HG02938 (cell line): ENCODE data around the gene SHB.

Source experiments
- ATAC-seq: cut with Tn5 transposase; IDR thresholded peaks from one replicate; pipeline ENCODE4 v1.9.1; 2021; ENCODE audit warnings: mild to moderate bottlenecking, moderate library complexity; ENCODE audit not compliant: unreplicated experiment

The SHB gene

DNA sequence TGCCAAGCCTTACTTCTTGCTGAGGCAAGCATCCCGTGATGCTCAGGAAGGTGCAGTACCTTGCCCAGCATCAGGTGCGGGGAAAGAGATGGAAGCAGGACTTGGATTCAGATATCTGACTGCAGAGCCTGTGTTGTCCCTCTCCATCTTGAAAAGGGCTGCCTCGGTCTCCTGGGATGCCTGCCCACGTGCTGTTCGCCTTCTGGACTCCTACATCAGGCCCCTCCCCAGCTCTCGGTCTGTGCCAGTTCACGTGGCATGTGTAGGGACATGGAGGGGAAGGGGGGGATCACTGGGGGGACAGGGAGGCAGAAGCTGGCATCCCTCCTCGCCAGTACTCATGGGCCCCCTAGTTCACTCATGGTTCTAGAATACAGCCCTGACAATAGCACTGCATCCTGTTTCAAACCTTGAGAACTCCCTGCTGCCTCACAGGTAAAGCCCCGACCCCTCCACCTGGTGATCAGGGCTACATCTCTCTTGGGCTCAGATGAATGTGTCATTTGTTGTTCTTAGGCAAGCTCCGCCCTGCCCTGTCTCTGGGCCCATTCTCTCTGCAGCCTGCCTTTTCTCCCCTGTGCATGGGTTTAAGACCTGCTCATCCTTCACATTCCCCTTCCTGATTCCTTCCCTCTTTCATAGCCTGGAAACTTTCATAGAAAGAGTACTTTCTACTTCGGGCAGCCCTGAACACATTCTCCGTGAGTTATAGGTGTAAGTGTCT is 126.2 kb downstream of the SHB start:
- no peak for ATAC-seq

- no peak for ATAC-seq
These were observed 127.8 kb downstream of the SHB start for GRCh38 chr9:37941253-37941652.

GRCh38 chr9:37939575-37940095 is 129.4 kb downstream of the SHB start:
- ATAC-seq, result no peak

GRCh38 chr9:37938121-37938891 is 130.7 kb downstream of the SHB start:
- ATAC-seq, result no peak

GRCh38 chr9:37937366-37937765 is 131.7 kb downstream of the SHB start:
- no peak for ATAC-seq

DNA sequence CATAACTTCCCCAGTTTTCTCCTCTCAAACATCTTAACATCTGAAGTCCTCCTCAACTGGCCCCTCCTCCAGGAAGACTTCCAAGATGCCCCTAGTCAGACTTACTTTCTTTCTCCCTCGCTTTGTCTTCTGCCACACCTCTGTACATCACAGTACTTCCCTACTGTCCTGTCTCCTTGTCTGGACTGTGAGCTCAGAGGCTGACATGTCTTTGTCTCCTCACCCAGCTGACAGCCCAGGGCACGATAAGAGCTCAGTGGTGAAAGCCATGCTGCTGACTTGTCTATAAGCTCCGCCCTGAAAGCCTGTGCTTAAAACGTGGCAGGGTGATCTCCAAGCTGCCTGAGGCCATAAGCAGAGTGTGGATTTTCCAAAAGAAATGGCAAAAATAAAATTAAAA is 132.1 kb downstream of the SHB start:
- no peak for ATAC-seq

DNA sequence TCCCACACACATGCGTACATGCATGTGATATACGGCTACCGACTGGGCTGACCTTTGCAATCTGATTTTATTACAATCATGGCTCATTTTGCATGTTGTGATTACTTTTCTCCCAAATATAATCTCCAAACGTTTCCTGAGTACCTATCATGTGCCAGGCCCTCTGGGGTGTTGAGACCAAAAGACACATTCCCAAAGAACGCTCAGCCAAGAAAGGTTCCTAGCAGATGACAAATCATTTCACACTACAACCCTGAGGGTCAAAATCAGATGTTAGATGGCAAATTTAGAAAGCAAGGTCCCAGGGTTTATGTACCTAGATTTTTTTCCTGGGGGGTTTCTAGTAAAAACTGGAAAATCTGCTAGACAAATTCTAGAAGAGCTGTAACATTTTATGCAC is 132.7 kb downstream of the SHB start:
- no peak for ATAC-seq

GRCh38 chr9:37935096-37935495 is 133.9 kb downstream of the SHB start:
- no peak for ATAC-seq

DNA sequence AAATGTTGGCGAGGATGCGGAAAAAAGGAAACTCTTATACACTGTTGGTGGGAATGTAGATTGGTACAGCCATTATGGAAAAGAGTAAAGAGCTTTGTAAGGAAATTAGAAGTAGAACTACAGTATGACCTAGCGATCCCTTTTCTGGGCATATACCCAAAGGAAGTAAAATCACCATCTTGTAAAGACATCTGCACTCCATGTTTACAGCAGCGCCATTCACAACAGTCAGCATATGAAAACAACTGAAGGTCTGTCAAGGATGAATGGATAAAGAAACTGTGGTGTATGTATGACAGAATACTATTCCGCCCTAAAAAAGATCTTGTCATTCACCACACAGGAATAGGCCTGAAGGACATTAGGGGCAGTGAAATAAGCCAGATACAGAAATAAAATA is 137.4 kb downstream of the SHB start:
- no peak for ATAC-seq

DNA sequence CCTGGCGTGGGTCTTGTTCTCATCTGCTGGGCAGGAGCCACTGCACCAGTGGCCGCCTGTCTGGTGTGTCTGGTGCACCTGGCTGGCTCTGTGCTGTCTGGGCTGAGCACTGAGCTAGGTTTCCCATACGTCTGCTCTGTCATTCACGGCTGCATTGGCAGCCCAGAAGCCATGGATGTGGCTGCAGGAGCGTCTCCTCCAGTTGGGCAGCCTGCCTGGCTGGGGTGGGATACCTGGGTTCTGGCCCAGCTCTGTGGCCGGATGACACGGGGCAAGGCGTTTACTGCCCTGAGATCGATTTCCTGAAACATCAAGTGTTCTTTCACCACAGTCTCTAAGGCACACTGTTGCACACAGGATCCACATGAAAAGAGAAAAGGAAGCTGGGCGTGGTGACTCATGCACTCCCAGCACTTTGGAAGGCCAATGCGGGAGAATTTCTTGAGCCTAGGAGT is 139.6 kb downstream of the SHB start:
- ATAC-seq, result no peak

GRCh38 chr9:37928552-37929430 is 140.2 kb downstream of the SHB start:
- ATAC-seq, result no peak

GRCh38 chr9:37927601-37928551 is 141.2 kb downstream of the SHB start:
- ATAC-seq, result no peak

DNA sequence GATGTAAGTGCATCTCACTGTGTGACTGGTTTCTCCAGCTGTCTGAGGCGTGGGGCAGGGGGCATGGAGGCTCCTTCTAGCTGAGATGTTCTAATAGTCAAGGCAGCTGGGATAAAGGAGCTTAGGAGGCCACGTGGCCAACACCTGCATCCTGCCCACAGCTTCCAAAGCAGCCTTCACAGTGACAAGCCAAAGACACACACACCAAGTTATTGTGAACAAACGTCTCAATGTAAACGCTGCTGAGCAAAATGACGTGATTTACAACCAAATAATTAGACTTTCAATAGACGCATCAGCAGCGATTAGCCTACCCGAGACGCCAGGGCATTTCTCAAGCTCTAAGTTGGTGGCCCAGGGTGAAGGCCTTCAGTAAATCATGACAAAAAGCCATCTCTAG is 141.9 kb downstream of the SHB start:
- no peak for ATAC-seq

GRCh38 chr9:37926737-37927118 is 142.3 kb downstream of the SHB start:
- no peak for ATAC-seq

- no peak for ATAC-seq
These were observed 143.0 kb downstream of the SHB start for GRCh38 chr9:37925786-37926736.

DNA sequence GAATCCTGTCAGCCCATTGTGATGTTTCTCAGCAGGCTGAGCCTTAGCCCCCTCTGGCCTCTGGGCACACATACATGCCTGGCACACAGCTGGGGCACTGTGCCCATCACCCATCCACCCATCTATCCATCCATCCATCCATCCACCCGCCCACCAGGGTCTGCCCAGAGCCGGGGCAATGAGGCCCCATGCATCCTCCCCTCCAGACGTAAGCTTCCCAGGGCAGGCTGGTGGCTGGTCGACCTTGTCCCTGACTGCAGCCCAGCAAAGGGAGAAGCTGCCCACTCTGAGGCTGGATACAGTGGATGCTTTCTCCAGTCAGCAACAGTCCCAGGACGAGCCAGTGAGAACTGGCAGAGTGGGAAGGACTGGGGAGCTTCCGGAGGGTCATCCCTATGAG is 144.0 kb downstream of the SHB start:
- ATAC-seq, result no peak

DNA sequence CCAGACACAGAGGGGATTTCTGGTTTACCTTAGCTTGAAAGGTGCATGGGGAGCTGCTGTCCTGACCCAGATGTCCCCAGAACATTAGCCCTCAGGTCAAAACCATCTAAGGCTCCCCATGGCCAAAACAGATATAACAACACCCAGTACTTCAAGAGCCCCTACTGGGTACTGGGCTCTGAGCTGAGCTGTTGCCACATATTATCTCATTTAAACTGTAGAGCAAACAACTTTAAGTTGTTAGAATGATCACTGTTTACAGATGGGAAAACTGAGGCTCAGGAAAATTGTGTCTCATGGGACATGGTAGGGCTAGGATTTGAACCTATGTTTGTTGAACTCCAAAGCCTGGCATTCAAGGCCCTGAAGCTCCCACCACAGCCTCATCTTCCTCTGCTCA is 144.5 kb downstream of the SHB start:
- no peak for ATAC-seq

DNA sequence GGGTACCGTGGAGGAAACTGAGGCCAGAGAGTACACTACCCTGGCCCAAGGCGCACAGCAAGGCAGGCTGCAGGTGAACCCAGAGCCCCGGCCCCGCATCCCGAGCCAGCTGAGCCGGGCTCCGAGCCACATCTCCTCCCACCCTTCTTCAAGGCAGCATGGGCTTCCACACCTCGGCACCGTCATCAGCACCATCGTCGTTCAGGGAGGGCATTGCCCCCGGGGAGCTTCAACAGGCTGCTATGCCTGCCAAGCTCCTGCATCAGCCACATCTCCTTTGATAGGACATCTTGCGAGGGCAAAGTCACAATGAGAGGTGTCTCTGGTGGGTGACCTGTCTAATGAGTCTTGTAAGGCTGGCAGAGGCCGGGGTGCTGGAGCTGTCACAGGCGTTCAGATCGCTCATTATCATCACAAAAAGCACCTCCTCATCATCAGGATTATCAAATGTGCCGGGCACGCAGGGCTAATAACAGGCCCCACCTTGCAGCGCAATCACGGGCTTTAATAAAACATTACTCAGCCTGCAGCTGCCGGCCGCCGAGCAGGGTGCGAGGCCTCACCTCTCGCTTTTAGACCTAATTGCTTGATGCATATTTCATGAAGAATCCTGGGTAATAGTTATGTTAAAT is 145.1 kb downstream of the SHB start:
- no peak for ATAC-seq
